Breast epithelium (tissue), 3 donors: ENCODE results near the gene SLC37A2.

ENCODE experiments used
- POLR2A ChIP-seq: fragments of 450-650 bp; IDR thresholded peaks from one replicate; pipeline ENCODE4 v1.6.1; 2016; ENCODE audit warnings: antibody characterized with exemption, mild to moderate bottlenecking, moderate library complexity
- POLR2AphosphoS5 ChIP-seq, 3 donors: sonication (generic); formaldehyde crosslinking; IDR thresholded peaks; one replicate each; pipeline ENCODE4 v1.6.1; 2017; ENCODE audit warnings: antibody characterized with exemption in 3 of 3
- TF ChIP-seq, protein P1 (sequence below), 3 donors: fragments of 450-650 bp; IDR thresholded peaks; one replicate each; pipeline ENCODE4 v1.5.1; 2016 to 2017; ENCODE audit warnings: antibody characterized with exemption in 3 of 3, mild to moderate bottlenecking in 3 of 3, moderate library complexity in 3 of 3

DNA sequence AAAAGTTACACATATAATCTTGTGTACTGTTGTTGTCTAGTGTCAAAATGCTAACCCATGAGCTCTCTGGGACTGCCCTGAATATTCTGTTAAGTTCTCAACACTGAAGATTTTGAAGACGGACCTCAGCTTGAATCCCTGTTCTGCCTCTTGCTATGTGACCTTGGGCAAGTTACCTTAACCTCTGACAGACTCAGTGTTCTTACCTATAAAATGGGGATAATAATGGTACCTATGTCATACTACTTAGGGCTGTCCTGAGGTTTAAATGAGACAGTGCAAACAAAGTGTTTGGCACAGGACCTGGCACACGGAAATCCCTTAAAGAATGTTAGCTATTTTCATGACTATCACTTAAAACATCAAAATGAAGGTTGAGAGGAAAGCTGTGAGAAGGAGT, 37.0 kb downstream of the SLC37A2 start:
- TF ChIP-seq, protein P1, sequence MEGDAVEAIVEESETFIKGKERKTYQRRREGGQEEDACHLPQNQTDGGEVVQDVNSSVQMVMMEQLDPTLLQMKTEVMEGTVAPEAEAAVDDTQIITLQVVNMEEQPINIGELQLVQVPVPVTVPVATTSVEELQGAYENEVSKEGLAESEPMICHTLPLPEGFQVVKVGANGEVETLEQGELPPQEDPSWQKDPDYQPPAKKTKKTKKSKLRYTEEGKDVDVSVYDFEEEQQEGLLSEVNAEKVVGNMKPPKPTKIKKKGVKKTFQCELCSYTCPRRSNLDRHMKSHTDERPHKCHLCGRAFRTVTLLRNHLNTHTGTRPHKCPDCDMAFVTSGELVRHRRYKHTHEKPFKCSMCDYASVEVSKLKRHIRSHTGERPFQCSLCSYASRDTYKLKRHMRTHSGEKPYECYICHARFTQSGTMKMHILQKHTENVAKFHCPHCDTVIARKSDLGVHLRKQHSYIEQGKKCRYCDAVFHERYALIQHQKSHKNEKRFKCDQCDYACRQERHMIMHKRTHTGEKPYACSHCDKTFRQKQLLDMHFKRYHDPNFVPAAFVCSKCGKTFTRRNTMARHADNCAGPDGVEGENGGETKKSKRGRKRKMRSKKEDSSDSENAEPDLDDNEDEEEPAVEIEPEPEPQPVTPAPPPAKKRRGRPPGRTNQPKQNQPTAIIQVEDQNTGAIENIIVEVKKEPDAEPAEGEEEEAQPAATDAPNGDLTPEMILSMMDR (IDR thresholded peaks at IDR 0.05), result no peak
- TF ChIP-seq POLR2A (no peak), POLR2AphosphoS5 (IDR thresholded peaks at IDR 0.05) (no peak)
